HepG2 (cell line): ENCODE measurements around the gene GATA5. TPM values are rescaled to one million over a fixed set of nuclear protein-coding genes. Genes with fewer than 3 reads are reported as not detected.
A peak's percentile ranks its signal among the peaks of the same experiment; 100 is the strongest.

Experiments used
- ATAC-seq: fragments of 200-7000 bp; cut with Tn5 transposase; 3 replicates; pipeline ENCODE4 v1.9.1; 2020; ENCODE audit warnings: mild to moderate bottlenecking, moderate library complexity
- BruUV-seq: library from RNA; stranded (reverse); fragments of 400-500 nt; replicated peaks from 2 replicates; lab custom pipeline; 2021; lab: Mats Ljungman, UMichigan
- CTCF ChIA-PET: fragments of 300-600 bp; formaldehyde crosslinking; extraction: SDS; loops from one replicate; lab custom pipeline; 2021; ENCODE audit warnings: low total read pairs, inconsistent platforms, low intra/inter-chr PET ratio; lab: Yijun Ruan, JAX
- POLR2A ChIA-PET: fragments of 350-600 bp; sonication (Branson Sonifier 250); formaldehyde crosslinking; loops from one replicate; lab custom pipeline; 2020; ENCODE audit warnings: antibody characterized with exemption, inconsistent platforms; lab: Yijun Ruan, JAX
- DNase-seq: peaks from one replicate; pipeline ENCODE4 v3.0.0-alpha.2; 2015; ENCODE audit warnings: low spot score
- FAIRE-seq: peaks from 3 replicates; lab custom pipeline; 2011; peaks lifted over from hg19 to GRCh38; lab: Jason Lieb, UNC
- H2AFZ ChIP-seq: one replicate; pipeline ENCODE4 v1.6.1; 2011; ENCODE audit warnings: low read length, inconsistent platforms
- H3K27ac ChIP-seq: fragments of 300-600 bp; 3 replicates; pipeline ENCODE4 v1.8.0; 2011; ENCODE audit warnings: mixed run types, mild to moderate bottlenecking, mixed read lengths, low read length, inconsistent platforms; ENCODE audit not compliant: insufficient read depth; ENCODE audit errors: extremely low read length
- H3K27me3 ChIP-seq, 2 experiments: fragments of 200-600 bp in 1 of 2; 2 replicates in 1 of 2; 3 replicates in 1 of 2; pipeline versions ENCODE4 v1.6.0 to v1.8.0; 2011; ENCODE audit warnings: low read length in 2 of 2, mild to moderate bottlenecking in 2 of 2, moderate library complexity in 2 of 2, inconsistent platforms in 1 of 2; ENCODE audit not compliant: insufficient read depth in 2 of 2, control insufficient read depth in 1 of 2
- H3K36me3 ChIP-seq, 2 experiments: fragments of 200-600 bp in 1 of 2; replicated peaks in 1 of 2; 2 replicates in 1 of 2; 3 replicates in 1 of 2; pipeline versions ENCODE4 v1.5.1 to v1.8.0; 2011; ENCODE audit warnings: low read length in 2 of 2, inconsistent platforms in 1 of 2; ENCODE audit not compliant: insufficient read depth in 2 of 2, control insufficient read depth in 1 of 2
- H3K4me1 ChIP-seq: 2 replicates; pipeline ENCODE4 v1.5.1; 2012; ENCODE audit warnings: low read length, inconsistent platforms; ENCODE audit not compliant: insufficient read depth
- H3K4me2 ChIP-seq: 2 replicates; pipeline ENCODE4 v1.6.0; 2011; ENCODE audit warnings: low read depth, low read length, inconsistent platforms
- H3K4me3 ChIP-seq, 3 experiments: fragments of 200-600 bp in 1 of 3; sonication (generic), shearing (Covaris generic) in 1 of 3; replicated peaks in 1 of 3; 2 replicates each; pipeline ENCODE4 v1.5.1; 2011 to 2016; ENCODE audit warnings: low read length in 3 of 3, inconsistent platforms in 2 of 3, low read depth in 2 of 3, mild to moderate bottlenecking in 2 of 3, control low read depth in 1 of 3, mixed read lengths in 1 of 3; ENCODE audit not compliant: insufficient read depth in 1 of 3
- H3K79me2 ChIP-seq: one replicate; pipeline ENCODE4 v1.6.1; 2011; ENCODE audit warnings: low read length, inconsistent platforms; ENCODE audit not compliant: insufficient read depth
- H3K9ac ChIP-seq: 2 replicates; pipeline ENCODE4 v1.6.0; 2011; ENCODE audit warnings: mild to moderate bottlenecking, low read depth, low read length, inconsistent platforms; ENCODE audit not compliant: insufficient read depth
- H3K9me3 ChIP-seq: 2 replicates; pipeline ENCODE4 v1.5.1; 2012; ENCODE audit warnings: mild to moderate bottlenecking, low read length
- H4K20me1 ChIP-seq: 2 replicates; pipeline ENCODE4 v1.6.0; 2011; ENCODE audit warnings: inconsistent platforms, mild to moderate bottlenecking, low read length, moderate library complexity; ENCODE audit not compliant: insufficient read depth
- AFF4 ChIP-seq: sonication (generic); formaldehyde crosslinking; IDR thresholded peaks from 2 replicates; pipeline ENCODE4 v1.4.0; 2020; ENCODE audit warnings: missing genetic modification reagents
- IKZF1 ChIP-seq: fragments of 450-650 bp; IDR thresholded peaks from 2 replicates; pipeline ENCODE4 v1.7.1; 2016
- MLXIP ChIP-seq: sonication (generic); formaldehyde crosslinking; IDR thresholded peaks from 2 replicates; pipeline ENCODE4 v1.9.0; 2021; ENCODE audit warnings: missing genetic modification reagents, borderline replicate concordance
- SYNCRIP ChIP-seq: fragments of 200-400 bp; formaldehyde crosslinking; IDR thresholded peaks from 2 replicates; pipeline ENCODE4 v1.6.1; 2018; ENCODE audit warnings: mild to moderate bottlenecking, low read depth, low read length; ENCODE audit not compliant: insufficient read depth
- TAF1 ChIP-seq: sonication (generic); formaldehyde crosslinking; IDR thresholded peaks from 2 replicates; pipeline ENCODE4 v1.4.0; 2020; ENCODE audit warnings: missing genetic modification reagents
- TBX2 ChIP-seq: sonication (generic); formaldehyde crosslinking; IDR thresholded peaks from 2 replicates; pipeline ENCODE4 v1.5.0; 2020; ENCODE audit warnings: missing genetic modification reagents, mild to moderate bottlenecking, borderline replicate concordance
- XRCC5 ChIP-seq: fragments of 200-400 bp; formaldehyde crosslinking; optimal IDR thresholded peaks from 2 replicates; pipeline ENCODE3; 2017; ENCODE audit warnings: mild to moderate bottlenecking, low read length
- ZC3H13 ChIP-seq: sonication (generic); formaldehyde crosslinking; IDR thresholded peaks from 2 replicates; pipeline ENCODE4 v1.8.1; 2023; ENCODE audit warnings: mild to moderate bottlenecking, missing genetic modification reagents, moderate library complexity
- ZFAT ChIP-seq: sonication (generic); formaldehyde crosslinking; conservative IDR thresholded peaks from 2 replicates; pipeline ENCODE4 v1.8.1; 2023; ENCODE audit warnings: missing genetic modification reagents, inconsistent platforms
- ZNF205 ChIP-seq: IDR thresholded peaks from 2 replicates; pipeline ENCODE4 v1.6.1; 2018; ENCODE audit warnings: missing biosample characterization, missing genetic modification reagents
- ZNF362 ChIP-seq: sonication (generic); formaldehyde crosslinking; IDR thresholded peaks from 2 replicates; pipeline ENCODE4 v1.4.0; 2020; ENCODE audit warnings: missing genetic modification reagents, mild to moderate bottlenecking, borderline replicate concordance
- ZNF383 ChIP-seq: sonication (generic); formaldehyde crosslinking; IDR thresholded peaks from 2 replicates; pipeline ENCODE4 v1.4.0; 2020; ENCODE audit warnings: missing genetic modification reagents, mild to moderate bottlenecking, borderline replicate concordance
- ZNF772 ChIP-seq: sonication (generic); formaldehyde crosslinking; IDR thresholded peaks from 2 replicates; pipeline ENCODE4 v1.5.0; 2020; ENCODE audit warnings: mild to moderate bottlenecking, missing genetic modification reagents
- WGBS: methylation state at CpG from one replicate; pipeline ENCODE4 v1.1.6; 2017; ENCODE audit warnings: low lambda C conversion rate; 5-methylcytosine and 5-hydroxymethylcytosine counted together
- in situ Hi-C: cut with HindIII; loops from 2 replicates; pipeline ENCODE4 v1.10.0; 2017; ENCODE audit warnings: low pct_unique_long_range_greater_than_20kb; ENCODE audit not compliant: extremely low pct_ligation_motif_present
- intact Hi-C: fragments of 100-400 bp; cut with micrococcal nuclease; formaldehyde crosslinking; loops from one replicate; pipeline ENCODE4 v1.10.0; 2022; ENCODE audit not compliant: unreplicated experiment
- polyA plus RNA-seq, 8 experiments: library from polyadenylated mRNA; depleted of rRNA in 3 of 8; stranded (reverse) in 7 of 8; unstranded in 1 of 8; fragments of >200 nt; fragmentation: Illumina TruSeq in 4 of 8; extraction: Trizol in 4 of 8; gene quantifications; 2 replicates each; pipeline versions ENCODE4 v1.2.1 to v1.2.3, GENCODE V29; 2011 to 2016; ENCODE audit warnings: low read depth in 4 of 8, missing spikeins in 1 of 8, mixed read lengths in 1 of 8; ENCODE audit not compliant: insufficient read depth in 1 of 8
- total RNA-seq, 5 experiments: library from RNA; depleted of rRNA; stranded (reverse); fragments of >200 nt; fragmentation: Illumina TruSeq; extraction: Trizol; gene quantifications; 2 replicates each; pipeline ENCODE4 v1.2.3, GENCODE V29; 2016; ENCODE audit warnings: low read depth in 1 of 5
- TF ChIP-seq, protein P1 (sequence below): sonication (generic); formaldehyde crosslinking; IDR thresholded peaks from 2 replicates; pipeline ENCODE4 v1.4.0; 2020; ENCODE audit warnings: mild to moderate bottlenecking, missing genetic modification reagents
- TF ChIP-seq, protein P2 (sequence below): sonication (generic); formaldehyde crosslinking; IDR thresholded peaks from 2 replicates; pipeline ENCODE4 v1.4.0; 2020; ENCODE audit warnings: missing genetic modification reagents

The GATA5 gene
- total and polyA plus RNA-seq, 2 of the 13 experiments (the other 11 are each of a cell fraction or from before 2014, with no cell fraction given) = 0.12 to 0.20 TPM

DNA sequence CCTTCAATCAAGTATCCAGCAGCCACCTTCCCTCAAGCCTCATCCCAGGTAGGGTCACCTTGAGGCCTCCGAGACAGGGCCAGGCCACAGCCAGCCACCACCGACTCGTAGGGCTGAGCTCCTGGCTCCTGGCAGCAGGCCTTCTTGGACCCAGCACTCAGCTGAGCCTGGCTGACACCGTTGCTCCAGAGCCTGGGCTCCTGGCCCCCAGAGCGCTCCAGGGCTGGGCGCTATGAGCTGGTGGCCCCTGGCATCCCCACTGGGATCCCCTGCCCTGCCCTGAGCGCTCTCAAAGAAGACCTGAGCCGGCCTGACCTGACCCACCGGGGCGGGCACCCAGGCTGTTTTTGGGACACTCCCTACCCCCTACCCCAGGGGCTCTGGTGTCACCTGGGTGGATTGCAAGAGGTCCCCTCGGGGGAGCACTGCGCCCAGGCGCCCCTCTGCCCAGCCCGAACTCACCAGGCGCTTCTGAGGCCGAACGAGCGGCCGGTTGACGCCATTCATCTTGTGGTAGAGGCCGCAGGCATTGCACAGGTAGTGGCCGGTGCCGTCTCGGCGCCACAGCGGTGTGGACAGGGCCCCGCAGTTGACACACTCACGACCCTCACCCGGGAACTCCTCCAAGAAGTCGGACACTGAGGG, 2.7 kb downstream of the GATA5 start:
- intact Hi-C loops (no loop called here), in situ Hi-C loops (no loop called here)
- no peaks in the 10 kb centered on the region for H3K79me2 ChIP-seq
- peaks cover 20% of the 10 kb centered on the region for H3K4me1 ChIP-seq
- ChIA-PET POLR2A (no interaction called here), CTCF (no interaction called here)
- ATAC-seq = peak; percentile 54
- no peak for DNase-seq
- FAIRE-seq = no peak
- H2AFZ ChIP-seq = peak overlapping the region; percentile 4
- H3K27me3 ChIP-seq = peaks cover 12 to 40% of the 10 kb centered on the region in 2 experiments
- WGBS = 62% methylated on average over 19 of the region's 30 CpGs
- BruUV-seq = TSS peak; percentile 97
- peak overlapping the region; percentile 52 for H3K9ac ChIP-seq
- H4K20me1 ChIP-seq = peaks cover 6% of the 10 kb centered on the region; the same call in 1 of the 2 replicates
- H3K9me3 ChIP-seq = no peaks in the 10 kb centered on the region
- H3K4me3 ChIP-seq = peak overlapping the region; percentile 35 to 58 (median 41)
- H3K36me3 ChIP-seq = no peaks in the 10 kb centered on the region
- H3K4me2 ChIP-seq = peak overlapping the region; percentile 73
- H3K27ac ChIP-seq = no peak overlapping the region
- no peak for TF ChIP-seq ZNF772 (CRISPR knock-in tag)
- no peak for TF ChIP-seq ZFAT (CRISPR knock-in tag)
- no peak for TF ChIP-seq ZNF383 (CRISPR knock-in tag)
- no peak for TF ChIP-seq AFF4
- TF ChIP-seq TAF1 (CRISPR knock-in tag) = no peak
- TF ChIP-seq, protein P1, sequence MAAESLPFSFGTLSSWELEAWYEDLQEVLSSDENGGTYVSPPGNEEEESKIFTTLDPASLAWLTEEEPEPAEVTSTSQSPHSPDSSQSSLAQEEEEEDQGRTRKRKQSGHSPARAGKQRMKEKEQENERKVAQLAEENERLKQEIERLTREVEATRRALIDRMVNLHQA (CRISPR knock-in tag) = no peak
- TF ChIP-seq ZC3H13 (CRISPR knock-in tag) = no peak
- no peak for TF ChIP-seq ZNF362
- no peak; the same call in 1 of the 2 replicates for TF ChIP-seq ZNF205 (CRISPR knock-in tag)
- TF ChIP-seq, protein P2, sequence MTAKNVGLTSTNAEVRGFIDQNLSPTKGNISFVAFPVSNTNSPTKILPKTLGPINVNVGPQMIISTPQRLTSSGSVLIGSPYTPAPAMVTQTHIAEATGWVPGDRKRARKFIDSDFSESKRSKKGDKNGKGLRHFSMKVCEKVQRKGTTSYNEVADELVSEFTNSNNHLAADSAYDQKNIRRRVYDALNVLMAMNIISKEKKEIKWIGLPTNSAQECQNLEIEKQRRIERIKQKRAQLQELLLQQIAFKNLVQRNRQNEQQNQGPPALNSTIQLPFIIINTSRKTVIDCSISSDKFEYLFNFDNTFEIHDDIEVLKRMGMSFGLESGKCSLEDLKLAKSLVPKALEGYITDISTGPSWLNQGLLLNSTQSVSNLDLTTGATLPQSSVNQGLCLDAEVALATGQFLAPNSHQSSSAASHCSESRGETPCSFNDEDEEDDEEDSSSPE (CRISPR knock-in tag) = 0 out of 2 replicates have a peak, but pooled peaks have one; percentile 0
- TF ChIP-seq SYNCRIP = no peak
- TF ChIP-seq TBX2 (CRISPR knock-in tag) = 0 out of 2 replicates have a peak, but pooled peaks have one; percentile 29
- no peak for TF ChIP-seq MLXIP
- TF ChIP-seq XRCC5 = no peak
- TF ChIP-seq IKZF1 = no peak
